Sigmoid colon (tissue), 7 donors: ENCODE data around the gene HSD17B4. TPM values are rescaled to one million over a fixed set of nuclear protein-coding genes. Genes with fewer than 3 reads are reported as not detected.
A peak's percentile ranks its signal among the peaks of the same experiment; 100 is the strongest.
"Not testable (repeated sequence)": the region's sequence is repeated elsewhere in the genome, so short reads cannot be mapped to it uniquely, and the experiment has no call there.

ENCODE experiments used
- DNase-seq: peaks from one replicate; pipeline ENCODE4 v3.0.0-alpha.2; 2019
- H3K27ac ChIP-seq, 4 donors: fragments of 200-600 bp; sonication (generic); one replicate each; pipeline ENCODE4 v1.5.1; 2016 to 2019; ENCODE audit warnings: mild to moderate bottlenecking in 1 of 4
- H3K27me3 ChIP-seq, 3 donors: fragments of 200-600 bp; sonication (generic); one replicate each; pipeline ENCODE4 v1.5.1; 2019; ENCODE audit warnings: mild to moderate bottlenecking in 1 of 3
- H3K36me3 ChIP-seq, 4 donors: fragments of 200-600 bp; sonication (generic); one replicate each; pipeline ENCODE4 v1.5.1; 2016 to 2019
- H3K4me1 ChIP-seq, 4 donors: fragments of 200-600 bp; sonication (generic); one replicate each; pipeline ENCODE4 v1.5.1; 2017 to 2019
- H3K4me3 ChIP-seq, 4 donors: fragments of 200-600 bp; sonication (generic); one replicate each; pipeline ENCODE4 v1.5.1; 2017 to 2019; ENCODE audit warnings: mild to moderate bottlenecking in 2 of 4, moderate library complexity in 1 of 4
- H3K9me3 ChIP-seq, 4 donors: fragments of 200-600 bp in 3 of 4; sonication (generic) in 3 of 4; one replicate each; pipeline versions ENCODE4 v1.5.1 to v1.6.1; 2013 to 2019
- CTCF ChIP-seq, 4 experiments: fragments of 450-650 bp in 3 of 4; fragments of 200-600 bp in 1 of 4; IDR thresholded peaks; one replicate each; pipeline ENCODE4 v1.5.1; 2016 to 2019; ENCODE audit warnings: antibody characterized with exemption in 4 of 4, mild to moderate bottlenecking in 3 of 4, moderate library complexity in 2 of 4
- EP300 ChIP-seq, 4 donors: sonication (generic); formaldehyde crosslinking; IDR thresholded peaks; one replicate each; pipeline ENCODE4 v1.6.1; 2017; ENCODE audit warnings: antibody characterized with exemption in 4 of 4
- POLR2A ChIP-seq, 2 donors: fragments of 450-650 bp; IDR thresholded peaks; one replicate each; pipeline ENCODE4 v1.6.1; 2016; ENCODE audit warnings: antibody characterized with exemption in 2 of 2, mild to moderate bottlenecking in 2 of 2, moderate library complexity in 2 of 2
- POLR2AphosphoS5 ChIP-seq, 4 donors: sonication (generic); formaldehyde crosslinking; IDR thresholded peaks; one replicate each; pipeline ENCODE4 v1.6.1; 2017; ENCODE audit warnings: antibody characterized with exemption in 4 of 4
- WGBS, 2 donors: extraction: QIAGEN DNeasy Blood & Tissue Kit; methylation state at CpG; one replicate each; pipeline ENCODE4 v1.1.7; 2013; 5-methylcytosine and 5-hydroxymethylcytosine counted together
- intact Hi-C: fragments of 100-400 bp; cut with DNase I; formaldehyde crosslinking; loops from one replicate; pipeline ENCODE4 v1.15.1; 2023
- polyA plus RNA-seq, 3 donors: library from polyadenylated mRNA; stranded (reverse); fragments of 200-250 nt; gene quantifications; one replicate each; pipeline ENCODE4 v1.2.3, GENCODE V29; 2013
- total RNA-seq, 4 donors: library from RNA; depleted of rRNA; stranded (reverse); fragments of >200 nt; gene quantifications; one replicate each; pipeline ENCODE4 v1.1.0, GENCODE V29; 2016
- donor health status: healthy with polysubstance abuse.
- donor health status: Bipolar disorder and iron deficiency.
- donor health status: healthy.

HSD17B4 gene
- total and polyA plus RNA-seq, 7 donors, result 80.6 to 229 (median 114) TPM

- DNase-seq, result no peak
- peaks cover 0 to 20% (median 9%) of the 10 kb centered on the region in 4 donors for H3K4me1 ChIP-seq
- no peaks in the 10 kb centered on the region for H3K9me3 ChIP-seq
- no peaks in the 10 kb centered on the region for H3K36me3 ChIP-seq
- TF ChIP-seq EP300 (IDR thresholded peaks at IDR 0.05) (no peak), POLR2A (IDR thresholded peaks at IDR 0.05) (no peak), CTCF (IDR thresholded peaks at IDR 0.05) (no peak), POLR2AphosphoS5 (IDR thresholded peaks at IDR 0.05) (no peak)
- H3K27ac ChIP-seq, result no peak overlapping the region
- H3K4me3 ChIP-seq, result no peak overlapping the region
- 95 to 99% methylated on average over 3 of the region's 3 CpGs for WGBS, 2 donors
- intact Hi-C loops, result no loop called here
- no peaks in the 10 kb centered on the region for H3K27me3 ChIP-seq
Measured at GRCh38 chr5:119426057-119426456, 26.2 kb upstream of the HSD17B4 start.

- TF ChIP-seq POLR2A (IDR thresholded peaks at IDR 0.05) (no peak), EP300 (IDR thresholded peaks at IDR 0.05) (peak in 3 of 4 donors; percentile 27 to 67 (median 48)), CTCF (IDR thresholded peaks at IDR 0.05) (no peak), POLR2AphosphoS5 (IDR thresholded peaks at IDR 0.05) (peak; percentile 37 to 84 (median 80))
- H3K27me3 ChIP-seq, result no peaks in the 10 kb centered on the region
- no peak for DNase-seq
- H3K36me3 ChIP-seq, result no peaks in the 10 kb centered on the region
- H3K27ac ChIP-seq, result peak overlapping the region in 2 of 4 donors; percentile 11 to 35
- H3K4me1 ChIP-seq, result peaks cover 0 to 20% (median 9%) of the 10 kb centered on the region in 4 donors
- H3K9me3 ChIP-seq, result no peaks in the 10 kb centered on the region
- 24 to 53% methylated on average over 2 of the region's 2 CpGs for WGBS, 2 donors
- intact Hi-C loops, result no loop called here
- H3K4me3 ChIP-seq, result no peak overlapping the region
Measured at GRCh38 chr5:119427060-119427459, 25.2 kb upstream of the HSD17B4 start.

- DNase-seq, H3K36me3 ChIP-seq, H3K4me3 ChIP-seq, H3K9me3 ChIP-seq, H3K27me3 ChIP-seq, intact Hi-C loops: not testable (repeated sequence)
- 52 to 64% methylated on average over 4 of the region's 4 CpGs for WGBS, 2 donors
- H3K27ac ChIP-seq, result peak overlapping the region in 1 of 4 donors; percentile 35
- H3K4me1 ChIP-seq, result peaks cover 0 to 20% (median 9%) of the 10 kb centered on the region in 4 donors
Measured at GRCh38 chr5:119427596-119427995, 24.7 kb upstream of the HSD17B4 start.

- DNase-seq, H3K27me3 ChIP-seq, H3K36me3 ChIP-seq, H3K27ac ChIP-seq, H3K9me3 ChIP-seq, intact Hi-C loops, H3K4me3 ChIP-seq: not testable (repeated sequence)
- H3K4me1 ChIP-seq, result peaks cover 0 to 20% (median 8%) of the 10 kb centered on the region in 4 donors
- WGBS, 2 donors, result 82 to 88% methylated on average over 1 of the region's 1 CpG
Measured at GRCh38 chr5:119428166-119428565, 24.1 kb upstream of the HSD17B4 start.

GRCh38 chr5:119428574-119428973, 23.7 kb upstream of the HSD17B4 start:
- DNase-seq, H3K9me3 ChIP-seq, intact Hi-C loops, H3K4me3 ChIP-seq, H3K27me3 ChIP-seq, H3K36me3 ChIP-seq, H3K27ac ChIP-seq: not testable (repeated sequence)
- WGBS, 2 donors, result 71 to 86% methylated on average over 3 of the region's 3 CpGs
- H3K4me1 ChIP-seq, result peaks cover 0 to 20% (median 8%) of the 10 kb centered on the region in 4 donors

GRCh38 chr5:119432674-119433237, 19.5 kb upstream of the HSD17B4 start:
- H3K9me3 ChIP-seq, intact Hi-C loops: not testable (repeated sequence)

GRCh38 chr5:119435436-119436132, 16.7 kb upstream of the HSD17B4 start:
- 45 to 72% methylated on average over 8 of the region's 8 CpGs for WGBS, 2 donors
- Histone ChIP-seq H3K4me3 (no peak overlapping the region), H3K36me3 (no peaks in the 10 kb centered on the region), H3K27me3 (peaks cover 0 to 4% (median 0%) of the 10 kb centered on the region in 3 donors), H3K27ac (no peak overlapping the region), H3K4me1 (no peaks in the 10 kb centered on the region), H3K9me3 (no peaks in the 10 kb centered on the region)
- DNase-seq, result peak; percentile 76
- intact Hi-C loops, result no loop called here
- TF ChIP-seq CTCF (IDR thresholded peaks at IDR 0.05), result peak in 1 of 4 experiments; percentile 21
- no peak for TF ChIP-seq POLR2A (IDR thresholded peaks at IDR 0.05)

More at GRCh38 chr5:119432674-119433237, 19.5 kb upstream of the HSD17B4 start:
- H3K4me1 ChIP-seq, H3K27me3 ChIP-seq, H3K4me3 ChIP-seq, H3K27ac ChIP-seq, H3K36me3 ChIP-seq, DNase-seq: not testable (repeated sequence)
- 91 to 92% methylated on average over 10 of the region's 10 CpGs for WGBS, 2 donors

GRCh38 chr5:119437785-119438586, 14.3 kb upstream of the HSD17B4 start:
- 72 to 84% methylated on average over 3 of the region's 3 CpGs for WGBS, 2 donors

GRCh38 chr5:119438587-119438917, 13.7 kb upstream of the HSD17B4 start:
- H3K4me1 ChIP-seq, H3K27me3 ChIP-seq, intact Hi-C loops, H3K36me3 ChIP-seq, H3K4me3 ChIP-seq, H3K9me3 ChIP-seq, DNase-seq, H3K27ac ChIP-seq: not testable (repeated sequence)
- whole genome bisulfite sequencing, 2 donors, result 29 to 35% methylated on average over 1 of the region's 1 CpG

More at GRCh38 chr5:119437785-119438586, 14.3 kb upstream of the HSD17B4 start:
- H3K27me3 ChIP-seq, intact Hi-C loops, DNase-seq, H3K9me3 ChIP-seq, H3K27ac ChIP-seq, H3K4me3 ChIP-seq, H3K4me1 ChIP-seq, H3K36me3 ChIP-seq: not testable (repeated sequence)
